CD4-positive, alpha-beta T cell treated with Interleukin-6 for 4 hours (primary cell): ENCODE data around the gene SNX17.

Experiments
- DNase-seq: peaks from one replicate; pipeline ENCODE4 v3.0.0-alpha.2; 2020; ENCODE audit warnings: mixed read lengths

Gene SNX17

GRCh38 chr2:27370816-27371620 is 602 bp downstream of the SNX17 start:
- DNase-seq, result peak; percentile 28

- no peak for DNase-seq
These were observed 2.5 kb downstream of the SNX17 start for GRCh38 chr2:27372937-27373336.

- DNase-seq, result no peak
These were observed 3.2 kb downstream of the SNX17 start for GRCh38 chr2:27373567-27373966.

- DNase-seq, result no peak
These were observed 5.2 kb downstream of the SNX17 start for GRCh38 chr2:27375513-27376099.

- DNase-seq, result no peak
These were observed 5.9 kb downstream of the SNX17 start for GRCh38 chr2:27376151-27376865.

GRCh38 chr2:27376866-27377617 is 6.6 kb downstream of the SNX17 start:
- no peak for DNase-seq

GRCh38 chr2:27377618-27378095 is 7.2 kb downstream of the SNX17 start:
- no peak for DNase-seq

GRCh38 chr2:27378096-27378808 is 7.8 kb downstream of the SNX17 start:
- peak; percentile 15 for DNase-seq

- DNase-seq, result no peak
These were observed 8.4 kb downstream of the SNX17 start for GRCh38 chr2:27378809-27379290.

- no peak for DNase-seq
These were observed 9.0 kb downstream of the SNX17 start for GRCh38 chr2:27379383-27379835.

GRCh38 chr2:27379836-27380625 is 9.6 kb downstream of the SNX17 start:
- DNase-seq, result peak; percentile 61

GRCh38 chr2:27380626-27381545 is 10.5 kb downstream of the SNX17 start, which contains the start of gene ZNF513:
Gene ZNF513, minus strand, starts transcription at chr2:27380734. Its CDS starts 208 bp downstream, at chr2:27380526.
- peak; percentile 92 for DNase-seq

GRCh38 chr2:27381577-27382181 is 11.3 kb downstream of the SNX17 start:
- DNase-seq, result no peak

- DNase-seq, result no peak
These were observed 20.6 kb downstream of the SNX17 start for GRCh38 chr2:27390822-27391679.

- no peak for DNase-seq
These were observed 22.8 kb downstream of the SNX17 start for GRCh38 chr2:27393225-27393624.

- DNase-seq, result no peak
These were observed 28.5 kb downstream of the SNX17 start for GRCh38 chr2:27398962-27399361.

GRCh38 chr2:27400348-27401135 is 30.1 kb downstream of the SNX17 start:
- no peak for DNase-seq
